AG08396 (cell line): ENCODE data around the gene PNPLA2.

Experiments
- DNase-seq: peaks from one replicate; pipeline ENCODE4 v3.0.0; 2012; ENCODE audit warnings: low spot score, mixed read lengths

PNPLA2 gene

GRCh38 chr11:860234-861104 lies 41.8 kb downstream of the PNPLA2 start:
- no peak for DNase-seq

- no peak for DNase-seq
Measured at GRCh38 chr11:861105-861479, 42.4 kb downstream of the PNPLA2 start.

- DNase-seq, result no peak
Measured at GRCh38 chr11:862081-862661, 43.5 kb downstream of the PNPLA2 start.

- DNase-seq, result no peak
Measured at GRCh38 chr11:862696-863022, 43.9 kb downstream of the PNPLA2 start.

- DNase-seq, result no peak
Measured at GRCh38 chr11:863023-863909, 44.6 kb downstream of the PNPLA2 start.

- no peak for DNase-seq
Measured at GRCh38 chr11:863910-864827, 45.5 kb downstream of the PNPLA2 start.

GRCh38 chr11:864898-865297 lies 46.2 kb downstream of the PNPLA2 start:
- DNase-seq, result no peak

GRCh38 chr11:865462-866430 lies 47.0 kb downstream of the PNPLA2 start:
- no peak for DNase-seq

GRCh38 chr11:866481-866880 lies 47.8 kb downstream of the PNPLA2 start:
- no peak for DNase-seq

- no peak for DNase-seq
Measured at GRCh38 chr11:867856-868358, 49.2 kb downstream of the PNPLA2 start.

GRCh38 chr11:868394-868793 lies 49.7 kb downstream of the PNPLA2 start:
- DNase-seq, result no peak

GRCh38 chr11:868802-869201 lies 50.1 kb downstream of the PNPLA2 start:
- DNase-seq, result no peak

GRCh38 chr11:869399-870126 lies 50.8 kb downstream of the PNPLA2 start:
- DNase-seq, result no peak

GRCh38 chr11:870127-870413 lies 51.4 kb downstream of the PNPLA2 start:
- no peak for DNase-seq

- DNase-seq, result no peak
Measured at GRCh38 chr11:870418-870817, 51.7 kb downstream of the PNPLA2 start.

- no peak for DNase-seq
Measured at GRCh38 chr11:871472-871871, 52.8 kb downstream of the PNPLA2 start.

GRCh38 chr11:872799-873198 lies 54.1 kb downstream of the PNPLA2 start:
- DNase-seq, result no peak

- DNase-seq, result no peak
Measured at GRCh38 chr11:873706-874105, 55.0 kb downstream of the PNPLA2 start.
